Right lobe of liver (tissue), 4 donors: ENCODE results near the gene ARHGAP23.

Source experiments
- CTCF ChIP-seq, 4 donors: fragments of 200-600 bp in 3 of 4; fragments of 450-650 bp in 1 of 4; IDR thresholded peaks; one replicate each; pipeline versions ENCODE4 v1.5.1 to v1.8.0; 2016 to 2022; ENCODE audit warnings: antibody characterized with exemption in 4 of 4, mild to moderate bottlenecking in 2 of 4
- POLR2A ChIP-seq: fragments of 450-650 bp; IDR thresholded peaks from one replicate; pipeline ENCODE4 v1.6.1; 2017; ENCODE audit warnings: antibody characterized with exemption, mild to moderate bottlenecking
- donor health status: DM: no; HTN: no; CAD: no.
- donor health status: DM: no; HTN: no; CAD: no.
- donor health status: DM: no; HTN: yes; CAD: no.

GRCh38 chr17:38456031-38456815 lies 28.0 kb downstream of the ARHGAP23 start:
- TF ChIP-seq CTCF (IDR thresholded peaks at IDR 0.05) (no peak), POLR2A (no peak)
